HG03095 (cell line): ENCODE results near the gene LCT.
"Not testable (repeated sequence)": the region's sequence is repeated elsewhere in the genome, so short reads cannot be mapped to it uniquely, and the experiment has no call there.

Experiments
- ATAC-seq: cut with Tn5 transposase; IDR thresholded peaks from one replicate; pipeline ENCODE4 v1.9.1; 2021; ENCODE audit warnings: moderate library complexity; ENCODE audit not compliant: unreplicated experiment

LCT gene

DNA sequence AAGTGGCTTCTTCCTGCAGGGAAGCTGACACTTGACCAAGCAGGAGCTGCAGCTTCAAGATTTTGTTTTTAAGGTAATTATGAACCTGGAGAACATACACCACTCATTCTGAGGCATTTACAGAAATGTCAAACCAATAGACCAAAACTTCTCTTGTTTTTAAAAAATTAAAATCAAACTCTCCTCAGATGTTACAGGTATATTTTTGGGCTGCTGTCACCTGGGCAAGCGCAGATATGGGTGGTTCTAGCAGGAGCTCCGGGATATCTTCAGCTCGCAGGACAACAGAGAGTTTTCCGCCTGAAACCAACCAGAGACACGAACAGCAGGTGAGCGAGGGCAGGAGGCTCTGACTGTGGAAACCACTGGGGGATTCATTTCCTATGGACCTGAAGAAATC, 4.1 kb downstream of the LCT start:
- ATAC-seq = no peak

DNA sequence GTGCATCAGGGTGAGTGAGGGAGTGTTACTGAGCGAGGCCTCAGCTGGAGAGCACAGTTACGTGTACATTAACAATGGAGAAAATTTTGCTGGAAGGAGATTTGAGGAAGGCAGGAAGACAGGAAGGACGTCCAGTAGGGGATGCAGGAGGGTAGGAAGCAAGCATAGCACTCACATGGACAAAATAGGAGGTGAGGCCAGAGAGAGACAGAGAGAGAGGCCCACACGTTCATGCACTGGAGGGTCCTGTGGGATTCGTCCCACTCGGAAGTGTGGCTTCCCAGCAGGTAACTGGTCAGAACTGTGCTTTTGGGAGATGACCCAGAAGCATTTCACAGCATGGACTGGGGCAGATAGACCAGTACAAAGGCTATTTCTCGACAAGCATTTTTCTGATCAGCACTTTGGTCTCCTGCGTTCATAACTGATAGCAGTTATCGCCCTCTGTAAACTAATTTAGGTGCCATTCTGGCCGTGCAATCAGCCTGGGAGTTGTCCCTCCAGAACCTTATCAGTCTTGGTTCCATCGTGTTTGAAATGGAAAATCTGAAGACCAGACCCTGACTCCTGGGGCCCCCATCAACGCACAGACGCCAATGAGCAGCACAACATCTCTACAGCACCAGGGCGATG, 5.7 kb downstream of the LCT start:
- ATAC-seq = no peak

- ATAC-seq = no peak
Observed at GRCh38 chr2:135829378-135830135, 7.4 kb downstream of the LCT start.

GRCh38 chr2:135826544-135826943, 10.4 kb downstream of the LCT start:
- no peak for ATAC-seq

GRCh38 chr2:135825550-135826176, 11.3 kb downstream of the LCT start:
- ATAC-seq = no peak

DNA sequence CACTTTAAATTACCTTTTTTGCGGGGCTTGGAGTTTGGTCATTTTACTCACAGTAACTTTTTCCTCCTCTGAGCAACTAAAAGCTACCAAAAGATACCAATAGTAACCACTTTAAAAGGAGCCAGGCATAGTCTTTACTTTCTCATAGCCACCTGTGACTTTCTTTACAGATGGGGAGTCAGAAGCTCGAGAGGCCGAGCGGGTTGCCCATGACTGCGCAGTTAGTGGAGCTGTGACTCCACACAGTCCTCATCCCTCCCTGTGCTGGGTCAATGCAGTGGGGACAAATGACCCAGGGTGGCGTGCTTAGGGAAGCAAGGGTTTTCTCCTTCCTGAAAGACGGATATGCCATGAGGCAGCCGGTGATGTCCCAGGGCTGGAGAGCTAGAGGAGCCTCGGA, 11.9 kb downstream of the LCT start:
- ATAC-seq = no peak

DNA sequence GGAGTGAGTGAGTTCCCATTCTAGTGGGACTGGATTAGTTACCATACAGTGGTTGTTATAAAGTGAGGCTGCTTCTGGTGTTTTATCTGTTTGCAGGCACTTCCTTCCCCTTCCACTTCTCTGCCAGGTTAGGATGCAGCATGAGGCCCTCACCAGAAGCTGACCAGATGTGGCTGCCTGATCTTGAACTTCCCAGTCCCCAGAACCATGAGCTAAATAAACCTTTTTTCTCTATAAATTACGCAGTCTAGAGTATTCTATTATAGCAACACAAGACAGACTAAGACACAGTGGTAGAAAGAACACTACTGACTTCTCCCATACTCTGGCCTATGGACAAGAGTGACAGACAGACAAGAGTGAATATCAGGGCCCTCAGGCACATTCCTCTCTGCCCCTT, 14.1 kb downstream of the LCT start:
- ATAC-seq = no peak

- no peak for ATAC-seq
Observed at GRCh38 chr2:135821190-135821589, 15.8 kb downstream of the LCT start.

DNA sequence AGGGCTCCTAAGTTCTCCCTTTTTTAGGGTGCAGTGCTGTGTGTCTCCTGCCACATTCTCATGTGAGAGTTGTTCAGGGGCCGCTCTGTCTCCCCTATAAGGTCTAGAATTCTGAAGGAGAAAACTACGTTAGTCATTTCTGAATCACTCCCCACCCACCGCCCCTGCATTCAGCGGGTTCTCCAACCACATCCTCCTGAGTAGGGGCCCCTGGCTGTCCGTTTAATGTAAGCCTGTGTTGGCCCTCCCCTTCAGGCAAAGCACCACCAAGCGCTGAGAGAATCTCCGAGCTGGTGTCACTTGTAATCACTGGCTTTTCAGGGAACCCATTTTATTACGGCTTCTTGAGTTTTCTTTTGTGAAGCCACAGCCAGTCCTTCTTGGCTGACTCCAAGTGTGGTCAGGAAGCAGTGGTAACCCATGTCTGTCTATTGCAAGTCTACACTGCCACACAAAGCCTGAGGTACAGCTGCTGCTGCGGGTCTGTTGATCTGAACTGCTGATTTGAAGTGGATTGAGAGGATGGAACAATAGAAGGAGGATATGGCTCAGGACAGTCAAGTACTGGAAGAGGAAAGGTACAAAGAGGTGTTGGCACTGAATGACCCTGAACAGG, 16.9 kb downstream of the LCT start:
- peak; percentile 96 for ATAC-seq

DNA sequence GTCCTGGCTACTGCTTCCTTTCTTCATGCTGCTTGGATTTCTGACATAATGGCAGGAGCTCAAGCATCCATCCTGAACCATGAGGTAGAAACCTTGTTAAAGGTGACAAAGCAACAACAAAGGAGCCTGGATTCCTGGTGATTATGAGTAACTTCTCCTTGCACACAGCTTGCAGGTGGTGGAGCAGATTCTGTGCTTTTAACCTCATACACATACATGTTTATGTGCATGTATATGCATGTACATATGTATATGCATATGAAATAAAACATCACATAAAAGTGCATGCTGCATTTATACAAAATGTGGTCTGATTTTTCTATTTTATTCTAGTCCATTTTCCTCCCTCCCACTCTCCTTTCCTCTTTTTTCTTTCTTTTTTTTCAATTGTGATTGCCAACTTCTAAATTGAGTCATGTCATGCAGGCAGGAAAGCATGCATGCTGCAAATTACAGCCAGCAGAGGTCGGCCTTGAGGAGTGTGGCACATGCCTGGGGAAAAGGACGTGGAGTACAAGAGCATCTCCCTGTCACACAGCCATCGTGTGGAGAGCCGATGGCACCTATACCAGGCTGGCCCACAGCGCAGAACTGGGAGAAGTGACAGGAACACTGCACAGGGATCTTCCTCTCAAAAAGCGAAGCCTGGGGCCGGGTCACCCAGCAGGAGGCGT, 17.9 kb downstream of the LCT start:
- no peak for ATAC-seq

- ATAC-seq = no peak
Observed at GRCh38 chr2:135817951-135818350, 19.0 kb downstream of the LCT start.

DNA sequence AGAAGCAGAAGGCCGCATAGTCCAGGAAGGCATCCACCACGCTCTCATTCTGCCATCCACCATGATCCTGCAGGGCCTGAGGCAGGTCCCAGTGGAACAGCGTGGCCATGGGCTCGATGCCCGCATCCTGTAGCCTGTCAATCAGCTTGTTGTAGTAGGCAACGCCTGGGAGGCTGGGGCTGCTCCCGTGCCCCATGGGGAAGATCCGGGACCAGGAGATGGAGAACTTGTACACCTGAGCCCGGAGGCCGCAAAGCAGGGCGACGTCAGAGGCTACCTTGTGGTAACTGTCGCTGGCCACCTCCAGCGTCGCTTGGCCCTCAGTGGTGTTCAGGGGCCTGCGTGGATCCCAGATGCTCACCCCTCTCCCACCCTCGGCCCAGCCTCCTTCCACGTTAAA, 19.5 kb downstream of the LCT start:
- no peak for ATAC-seq

GRCh38 chr2:135815269-135815668, 21.7 kb downstream of the LCT start:
- ATAC-seq = no peak

DNA sequence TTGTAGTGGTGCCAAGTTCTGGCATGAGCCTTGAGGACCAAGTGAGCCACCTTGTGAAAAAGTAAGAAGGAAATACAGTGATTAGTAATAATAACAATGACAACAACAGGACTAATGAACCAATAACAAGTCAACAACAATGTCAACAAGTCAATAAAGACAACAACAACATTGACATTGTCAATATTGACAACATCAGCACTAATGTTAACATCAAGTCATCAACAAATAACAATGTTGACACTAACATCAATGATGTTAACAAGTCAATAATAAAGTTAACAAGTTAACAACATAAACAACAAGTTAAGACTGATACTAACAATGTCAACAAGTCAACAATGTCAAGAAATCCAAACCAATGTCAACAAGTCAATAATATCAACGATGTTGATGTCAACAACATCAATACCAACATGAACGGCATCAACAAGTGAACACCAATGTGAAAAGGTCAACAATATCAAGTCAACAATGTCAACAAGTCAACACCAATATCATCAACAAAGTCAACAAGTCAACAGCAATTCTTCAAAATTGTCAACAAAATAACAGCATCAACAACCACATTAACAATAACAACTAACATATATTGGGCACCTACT, 24.0 kb downstream of the LCT start:
- no peak for ATAC-seq

DNA sequence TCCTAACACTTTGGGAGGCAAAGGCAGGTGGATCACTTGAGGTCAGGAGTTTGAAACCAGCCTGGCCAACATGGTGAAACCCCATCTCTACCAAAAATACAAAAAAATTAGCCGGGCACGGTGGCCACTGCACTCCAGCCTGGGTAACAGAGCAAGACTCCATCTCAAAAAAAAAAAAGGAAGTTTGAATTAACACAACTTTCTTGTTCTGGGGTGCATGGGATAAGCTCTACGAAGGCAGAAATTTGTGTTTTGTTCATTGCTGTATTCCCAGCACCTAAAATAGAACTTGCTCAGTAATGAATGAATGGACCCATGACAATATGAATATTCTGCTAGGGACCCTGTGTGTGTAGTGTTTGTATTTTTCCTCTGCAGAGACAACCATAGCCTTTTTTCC, 29.1 kb downstream of the LCT start:
- ATAC-seq = not testable (repeated sequence)

DNA sequence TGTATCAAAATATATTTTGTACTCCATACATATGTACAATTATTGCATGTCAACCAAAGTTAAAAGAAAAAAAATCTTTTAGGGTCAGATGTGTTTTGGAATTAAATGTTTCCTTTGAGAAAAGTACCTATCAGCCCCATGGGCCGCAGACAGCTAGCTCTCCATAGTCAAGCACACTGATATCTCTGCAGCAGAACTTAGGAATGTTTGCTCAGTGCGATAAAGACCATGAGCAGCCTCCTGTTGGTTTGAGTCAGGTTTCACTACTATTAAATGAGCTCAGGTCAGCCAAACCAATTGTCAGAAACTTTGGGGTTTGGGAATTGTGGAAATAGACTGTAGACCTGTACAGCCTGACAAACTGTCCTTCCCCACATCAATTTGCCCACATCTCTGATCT, 33.7 kb downstream of the LCT start:
- ATAC-seq = no peak

DNA sequence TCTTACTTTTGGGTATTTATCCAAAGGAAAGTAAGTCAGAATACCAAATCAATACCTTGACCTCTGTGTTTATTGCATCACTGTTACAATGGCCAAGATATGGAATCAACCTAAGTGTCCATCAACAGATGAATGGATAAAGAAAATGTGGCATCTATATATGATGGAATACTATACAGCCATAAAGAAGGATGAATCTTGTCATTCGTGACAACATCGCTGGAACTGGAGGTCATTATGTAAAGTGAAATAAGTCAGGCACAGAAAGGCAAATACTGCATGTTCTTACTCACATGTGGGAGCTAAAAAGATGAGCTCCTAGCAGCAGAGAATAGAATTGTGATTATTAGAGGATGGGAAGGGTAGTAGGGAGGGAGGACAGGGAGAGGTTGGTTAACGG, 34.6 kb downstream of the LCT start:
- ATAC-seq = no peak

GRCh38 chr2:135800513-135801460, 36.2 kb downstream of the LCT start:
- ATAC-seq = no peak

- no peak for ATAC-seq
Observed at GRCh38 chr2:135799738-135800137, 37.2 kb downstream of the LCT start.

GRCh38 chr2:135798762-135799161, 38.2 kb downstream of the LCT start:
- no peak for ATAC-seq
